HG03354 (cell line): ENCODE data around the gene CD70.
A peak's percentile ranks its signal among the peaks of the same experiment; 100 is the strongest.
"Not testable (repeated sequence)": the region's sequence is repeated elsewhere in the genome, so short reads cannot be mapped to it uniquely, and the experiment has no call there.

Source experiments
- ATAC-seq: cut with Tn5 transposase; IDR thresholded peaks from one replicate; pipeline ENCODE4 v1.9.1; 2021; ENCODE audit warnings: mild to moderate bottlenecking; ENCODE audit not compliant: unreplicated experiment, poor library complexity, severe bottlenecking

Gene CD70

GRCh38 chr19:6598254-6598892, 7.4 kb upstream of the CD70 start:
- ATAC-seq = not testable (repeated sequence)

GRCh38 chr19:6597471-6598253, 6.7 kb upstream of the CD70 start:
- not testable (repeated sequence) for ATAC-seq

- ATAC-seq = no peak
These were observed 5.7 kb upstream of the CD70 start for GRCh38 chr19:6596621-6597020.

GRCh38 chr19:6593651-6594416, 2.9 kb upstream of the CD70 start:
- ATAC-seq = no peak

GRCh38 chr19:6590258-6590826, 608 bp downstream of the CD70 start:
- ATAC-seq = peak; percentile 1

- ATAC-seq = no peak
These were observed 1.2 kb downstream of the CD70 start for GRCh38 chr19:6589711-6590257.

GRCh38 chr19:6588508-6589345, 2.2 kb downstream of the CD70 start:
- ATAC-seq = no peak

GRCh38 chr19:6587998-6588507, 2.9 kb downstream of the CD70 start:
- no peak for ATAC-seq

- ATAC-seq = no peak
These were observed 3.7 kb downstream of the CD70 start for GRCh38 chr19:6587093-6587820.

- no peak for ATAC-seq
These were observed 4.2 kb downstream of the CD70 start for GRCh38 chr19:6586726-6587092.

- no peak for ATAC-seq
These were observed 4.9 kb downstream of the CD70 start for GRCh38 chr19:6586056-6586455.

GRCh38 chr19:6582515-6583484, 8.2 kb downstream of the CD70 start:
- ATAC-seq = not testable (repeated sequence)

GRCh38 chr19:6580313-6580712, 10.6 kb downstream of the CD70 start:
- no peak for ATAC-seq

GRCh38 chr19:6579450-6580178, 11.3 kb downstream of the CD70 start:
- no peak for ATAC-seq

- ATAC-seq = peak; percentile 79
These were observed 13.3 kb downstream of the CD70 start for GRCh38 chr19:6577476-6578125.

GRCh38 chr19:6576869-6577475, 14.0 kb downstream of the CD70 start:
- no peak for ATAC-seq
